GM20431 (cell line): ENCODE results near the gene TPCN1.

Experiments
- in situ Hi-C: fragments of 300-500 bp; cut with MseI, MboI; formaldehyde crosslinking; loops from one replicate; pipeline ENCODE4 v1.15.0; 2020; ENCODE audit warnings: low sequenced_read_pairs; ENCODE audit not compliant: unreplicated experiment

The TPCN1 gene

GRCh38 chr12:113328368-113328889, 107.2 kb downstream of the TPCN1 start:
- in situ Hi-C loops, result no loop called here

DNA sequence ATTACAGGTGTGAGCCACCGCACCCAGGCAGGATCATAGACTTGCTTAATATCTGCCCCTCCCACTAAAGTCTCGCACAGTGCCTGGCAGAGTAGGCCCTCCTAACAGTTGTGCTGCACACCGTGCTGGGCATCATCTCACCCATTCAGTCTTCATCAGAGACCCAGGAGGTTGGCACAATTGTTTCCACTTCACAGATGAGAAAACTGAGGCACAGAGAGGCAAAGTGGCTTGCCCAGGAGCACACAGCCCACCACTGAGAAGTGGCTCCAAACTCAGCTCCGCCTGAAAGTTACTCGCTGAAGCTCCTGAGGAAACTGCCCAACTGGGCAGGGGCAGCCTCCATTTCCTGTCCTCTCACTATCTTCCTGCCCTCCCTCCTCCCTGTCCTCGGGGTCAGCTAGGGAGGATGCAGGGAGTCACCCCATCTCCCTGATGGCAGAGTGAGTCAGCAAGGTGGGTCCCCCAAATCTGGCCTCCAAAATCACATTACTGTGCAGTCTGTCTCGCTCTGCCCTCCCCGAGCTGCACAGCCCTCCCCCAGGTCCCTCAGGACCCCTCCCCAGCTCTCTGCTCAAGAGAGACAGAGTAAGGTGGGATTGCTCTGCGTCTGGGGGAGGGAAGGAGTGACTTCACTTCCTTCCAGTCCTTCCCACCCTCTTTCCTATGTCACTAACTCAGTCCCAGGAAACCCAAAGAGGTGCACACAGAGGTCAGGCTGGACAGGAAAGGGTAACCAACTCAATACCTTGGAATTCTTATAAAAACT, 107.9 kb downstream of the TPCN1 start:
- in situ Hi-C loops, result no loop called here

DNA sequence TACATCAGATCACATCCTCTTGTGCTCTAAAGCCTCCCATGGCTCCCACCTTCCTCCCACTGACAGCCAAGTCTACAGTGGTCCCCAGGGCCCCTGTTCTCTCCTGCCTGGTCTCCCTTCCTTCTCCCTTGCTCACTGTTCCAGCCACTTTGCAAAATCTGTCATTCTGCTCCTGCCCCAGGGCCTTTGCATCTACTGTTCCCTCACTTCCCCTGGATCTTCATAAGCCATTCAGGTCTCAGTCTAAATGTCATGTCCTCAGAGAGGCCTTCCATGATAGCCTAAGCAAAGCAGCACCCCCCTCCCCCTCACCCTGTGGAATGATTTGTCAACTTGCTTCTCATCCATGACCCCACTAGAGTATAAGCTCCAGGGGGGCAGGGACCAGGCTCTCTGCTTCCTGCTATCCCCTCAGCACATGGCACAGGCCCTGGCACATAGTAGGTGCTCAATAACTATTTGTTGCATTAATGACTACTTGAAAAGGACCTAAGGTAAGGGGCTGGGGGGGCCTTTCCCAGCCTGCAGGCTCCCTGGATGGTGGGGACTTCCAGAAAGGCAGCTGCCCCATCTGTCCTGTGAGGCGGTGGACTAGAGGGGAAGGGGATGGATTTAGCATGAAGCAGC, 108.6 kb downstream of the TPCN1 start:
- in situ Hi-C loops, result no loop called here

DNA sequence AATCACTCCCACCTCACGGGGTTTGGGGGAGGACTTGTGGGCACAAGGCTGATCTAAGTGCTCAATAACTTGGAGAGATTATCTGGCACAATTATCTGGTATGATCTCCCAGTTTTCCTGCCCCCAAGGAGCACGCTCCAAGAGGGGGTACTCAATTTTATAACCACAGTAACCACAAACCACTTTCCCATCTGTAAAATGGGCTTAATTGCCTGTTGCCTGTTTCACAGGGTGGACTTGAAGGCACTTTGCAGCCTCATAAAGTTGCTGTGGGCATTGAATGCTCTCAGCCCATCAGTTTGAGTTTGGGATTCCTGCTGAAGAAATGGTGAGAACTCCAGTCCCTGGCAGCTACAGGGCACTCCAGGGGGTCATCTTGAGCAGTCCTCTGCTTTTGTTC, 109.2 kb downstream of the TPCN1 start:
- in situ Hi-C loops, result no loop called here

- in situ Hi-C loops, result no loop called here
These were observed 111.6 kb downstream of the TPCN1 start for GRCh38 chr12:113332688-113333417.

GRCh38 chr12:113333418-113333750, 112.1 kb downstream of the TPCN1 start:
- in situ Hi-C loops, result no loop called here

DNA sequence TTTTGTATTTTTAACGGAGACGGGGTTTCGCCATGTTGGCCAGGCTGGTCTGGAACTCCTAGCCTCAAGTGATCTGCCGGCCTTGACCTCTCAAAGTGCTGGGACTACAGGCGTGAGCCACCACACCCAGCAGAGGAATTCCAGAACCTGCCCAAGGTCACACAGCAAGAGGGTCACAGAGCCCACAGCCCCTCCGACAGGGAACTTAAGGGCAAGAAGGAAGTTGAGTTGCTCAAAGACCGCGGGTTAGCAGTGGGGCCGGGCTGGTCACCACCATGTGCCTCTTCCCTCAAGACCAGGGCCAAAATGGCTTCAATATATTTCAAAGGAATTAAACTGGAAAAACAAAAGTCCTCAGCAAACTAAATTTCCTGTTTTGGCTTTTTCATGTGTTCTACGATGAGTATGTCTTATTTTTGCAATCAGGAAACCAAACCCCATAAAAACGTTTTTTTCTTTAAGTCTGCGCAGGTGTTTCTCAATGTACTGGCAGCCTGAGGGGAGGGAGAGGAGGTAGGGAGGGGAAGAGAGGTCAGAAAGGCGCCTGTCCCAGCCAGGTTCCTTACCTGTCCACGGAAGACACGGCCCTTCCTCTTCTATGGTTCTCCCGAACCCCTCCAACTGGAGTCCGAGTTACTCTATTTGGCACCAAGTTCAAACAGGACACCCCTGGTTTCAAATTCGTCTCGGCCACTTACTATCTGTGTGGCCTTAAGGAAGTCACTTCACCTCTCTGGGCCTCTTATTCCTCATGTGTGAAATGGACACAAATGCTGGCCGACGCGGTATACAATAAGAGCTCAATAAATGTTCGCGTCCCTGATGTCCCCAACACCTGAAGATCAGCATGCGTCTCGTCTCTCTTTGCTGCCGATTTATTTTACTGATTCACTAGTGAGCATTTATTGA, 112.9 kb downstream of the TPCN1 start:
- in situ Hi-C loops, result no loop called here

DNA sequence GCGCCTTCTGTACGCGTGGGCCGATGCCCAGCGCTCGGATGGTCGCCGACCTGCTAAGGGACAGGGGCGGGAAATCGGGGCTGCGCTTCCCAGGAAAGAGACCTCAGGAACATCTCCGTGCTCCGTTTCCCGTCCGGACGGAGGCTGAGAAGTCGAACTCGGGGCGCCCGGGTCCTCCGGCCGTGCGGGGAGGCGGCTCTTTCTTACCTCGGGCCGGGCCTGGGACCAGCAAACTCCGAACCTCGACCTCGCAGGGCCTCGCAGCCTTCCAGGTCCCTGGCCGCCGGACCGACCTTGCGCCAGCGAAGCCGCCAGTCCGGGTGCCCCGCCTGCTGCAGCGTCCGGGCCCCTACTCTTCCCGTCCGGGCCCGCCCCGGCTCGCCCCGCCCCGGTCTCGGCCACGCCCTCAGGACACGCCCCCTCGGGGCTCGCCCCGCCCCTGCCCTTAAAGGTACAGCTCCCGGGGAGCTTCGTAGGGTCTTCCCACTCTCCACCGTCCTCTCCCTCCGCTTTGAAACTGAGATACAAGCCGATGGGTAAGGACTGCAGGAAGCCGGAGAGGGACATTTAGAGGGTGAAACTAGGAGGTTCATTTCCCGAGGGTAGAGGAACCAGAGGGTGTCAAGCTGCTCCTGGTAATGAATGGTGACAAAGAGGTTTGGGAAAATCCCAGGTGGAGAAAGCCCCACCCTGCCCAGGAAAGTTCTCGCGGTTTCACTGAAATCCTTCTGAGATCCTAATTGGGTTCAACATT, 113.7 kb downstream of the TPCN1 start, which contains the start of gene SLC8B1:
TSS of gene SLC8B1 (minus strand) at position 324 of the 754 bp plus-strand sequence. CDS start 2,231 bp downstream, outside the sequence.
- in situ Hi-C loops, result no loop called here

- in situ Hi-C loops, result no loop called here
These were observed 118.3 kb downstream of the TPCN1 start for GRCh38 chr12:113339540-113339939.

- in situ Hi-C loops, result no loop called here
These were observed 118.8 kb downstream of the TPCN1 start for GRCh38 chr12:113340061-113340460.

GRCh38 chr12:113341535-113341934, 120.3 kb downstream of the TPCN1 start:
- in situ Hi-C loops, result no loop called here

DNA sequence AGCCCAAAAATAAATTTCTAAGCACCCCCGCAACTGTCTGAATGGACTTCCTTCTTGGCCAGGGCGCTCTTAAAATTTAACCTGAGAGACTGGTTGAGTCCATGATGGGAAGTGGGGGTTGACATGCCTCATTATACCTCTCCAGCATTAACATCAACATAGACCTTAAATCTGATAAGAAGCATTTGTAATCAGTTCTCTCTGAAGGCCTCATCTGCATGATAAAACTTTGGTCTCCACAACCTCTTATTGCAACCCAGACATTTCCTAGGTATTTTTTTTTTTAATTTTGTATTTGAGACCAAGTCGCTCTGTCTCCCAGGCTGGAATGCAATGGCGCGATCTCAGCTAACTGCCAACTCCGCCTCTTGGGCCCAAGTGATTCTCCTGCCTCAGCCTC, 124.1 kb downstream of the TPCN1 start:
- in situ Hi-C loops, result no loop called here

GRCh38 chr12:113346353-113346752, 125.1 kb downstream of the TPCN1 start:
- in situ Hi-C loops, result no loop called here

- in situ Hi-C loops, result no loop called here
These were observed 125.8 kb downstream of the TPCN1 start for GRCh38 chr12:113347107-113347506.

DNA sequence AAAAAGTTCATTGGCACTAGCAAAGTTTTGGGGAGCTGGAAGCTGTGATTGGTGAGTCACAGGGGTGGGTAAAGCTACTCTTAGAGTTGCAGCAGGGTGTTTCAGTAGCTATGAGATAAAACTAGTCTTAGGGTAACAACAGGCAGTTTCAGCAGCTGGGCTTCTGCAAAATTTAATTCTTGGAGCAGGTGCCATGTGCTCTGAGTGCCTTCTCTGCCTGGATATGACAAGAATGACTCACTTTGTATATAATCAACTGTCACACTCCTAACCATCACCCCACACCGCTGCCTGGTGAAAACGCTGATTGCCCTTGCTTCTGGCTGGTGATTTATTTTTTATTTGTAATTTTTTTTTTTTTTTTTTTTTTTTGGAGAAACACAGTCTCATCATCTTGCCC, 126.6 kb downstream of the TPCN1 start:
- in situ Hi-C loops, result no loop called here
